Rectal smooth muscle tissue (tissue), 1 donor: ENCODE results near the gene ASCL2.

Experiments used
- H3K27ac ChIP-seq: one replicate; pipeline ENCODE4 v1.7.0; 2013; ENCODE audit warnings: low read depth, low read length, inconsistent platforms
- H3K27me3 ChIP-seq: one replicate; pipeline ENCODE4 v1.7.0; 2013; ENCODE audit warnings: low read length; ENCODE audit not compliant: control insufficient read depth, insufficient read depth
- H3K36me3 ChIP-seq: one replicate; pipeline ENCODE4 v1.7.0; 2013; ENCODE audit warnings: low read length; ENCODE audit not compliant: control insufficient read depth, insufficient read depth
- H3K4me1 ChIP-seq: one replicate; pipeline ENCODE4 v1.7.0; 2013; ENCODE audit warnings: low read length; ENCODE audit not compliant: control insufficient read depth, insufficient read depth
- H3K4me3 ChIP-seq: one replicate; pipeline ENCODE4 v1.7.0; 2013; ENCODE audit warnings: low read length
- H3K9ac ChIP-seq: one replicate; pipeline ENCODE4 v1.7.0; 2013; ENCODE audit warnings: low read length

ASCL2 gene

DNA sequence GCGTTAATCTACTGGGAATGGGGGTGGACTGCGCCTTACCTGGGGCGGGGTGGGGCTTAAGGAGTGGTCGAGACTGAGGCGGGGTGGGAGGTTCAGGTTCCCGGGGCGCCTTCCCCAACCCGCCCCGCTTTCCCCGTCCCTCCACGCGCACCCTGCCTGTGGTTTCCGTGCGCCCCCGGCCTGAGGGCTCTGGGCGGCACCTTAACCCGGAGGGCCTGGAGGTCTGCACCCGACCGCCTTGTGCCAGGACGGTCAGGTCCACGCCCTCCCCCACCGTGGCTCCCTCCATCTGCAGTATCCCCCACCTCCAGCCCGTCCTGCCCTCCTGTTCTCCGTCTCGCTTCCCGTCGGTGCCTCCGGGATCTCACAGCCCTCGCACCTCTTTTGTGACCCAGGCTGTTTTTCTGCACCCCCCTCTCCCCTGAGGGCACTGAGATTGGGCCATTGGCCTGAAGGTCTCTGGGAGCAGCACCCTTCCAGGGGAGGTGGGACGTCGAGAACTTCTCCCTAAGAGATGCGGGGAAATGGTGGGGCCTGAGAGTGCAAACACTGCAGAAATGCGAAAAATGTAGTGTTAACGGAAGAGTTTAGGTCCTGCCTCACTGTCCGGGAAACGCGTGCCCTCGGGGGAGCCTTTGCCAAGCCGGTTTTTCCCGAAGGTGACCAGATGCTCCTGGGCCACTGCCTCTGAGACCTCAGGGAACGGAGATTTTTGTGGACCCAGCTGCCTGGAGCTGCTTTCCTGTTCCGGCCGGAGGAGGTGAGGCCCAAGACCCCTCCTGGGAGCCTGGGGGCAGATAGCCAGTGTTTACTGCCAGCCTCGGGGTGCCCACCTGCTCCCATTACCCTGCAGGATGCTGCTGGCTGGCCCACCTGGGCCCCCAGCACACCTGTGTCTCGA lies 1.2 kb upstream of the ASCL2 start:
- H3K9ac ChIP-seq = no peak overlapping the region
- peaks cover 13% of the 10 kb centered on the region for H3K27me3 ChIP-seq
- no peak overlapping the region for H3K27ac ChIP-seq
- no peaks in the 10 kb centered on the region for H3K36me3 ChIP-seq
- no peaks in the 10 kb centered on the region for H3K4me1 ChIP-seq
- H3K4me3 ChIP-seq = no peak overlapping the region

DNA sequence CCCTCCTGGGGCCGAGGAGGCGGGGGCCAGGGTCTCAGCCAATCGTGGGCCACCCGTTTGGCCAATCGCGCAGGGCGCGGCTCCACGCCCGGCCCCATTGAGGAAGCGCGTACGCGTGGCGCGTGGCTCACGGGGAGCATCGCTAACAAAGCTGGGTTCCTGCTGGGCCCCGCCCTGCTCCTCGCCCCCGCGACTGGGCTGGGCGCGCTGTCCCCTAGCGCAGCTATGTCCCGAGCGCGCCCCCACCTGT lies 614 bp upstream of the ASCL2 start:
- Histone ChIP-seq H3K36me3 (no peaks in the 10 kb centered on the region), H3K4me1 (no peaks in the 10 kb centered on the region), H3K4me3 (no peak overlapping the region), H3K27ac (no peak overlapping the region), H3K9ac (no peak overlapping the region), H3K27me3 (peaks cover 13% of the 10 kb centered on the region)

DNA sequence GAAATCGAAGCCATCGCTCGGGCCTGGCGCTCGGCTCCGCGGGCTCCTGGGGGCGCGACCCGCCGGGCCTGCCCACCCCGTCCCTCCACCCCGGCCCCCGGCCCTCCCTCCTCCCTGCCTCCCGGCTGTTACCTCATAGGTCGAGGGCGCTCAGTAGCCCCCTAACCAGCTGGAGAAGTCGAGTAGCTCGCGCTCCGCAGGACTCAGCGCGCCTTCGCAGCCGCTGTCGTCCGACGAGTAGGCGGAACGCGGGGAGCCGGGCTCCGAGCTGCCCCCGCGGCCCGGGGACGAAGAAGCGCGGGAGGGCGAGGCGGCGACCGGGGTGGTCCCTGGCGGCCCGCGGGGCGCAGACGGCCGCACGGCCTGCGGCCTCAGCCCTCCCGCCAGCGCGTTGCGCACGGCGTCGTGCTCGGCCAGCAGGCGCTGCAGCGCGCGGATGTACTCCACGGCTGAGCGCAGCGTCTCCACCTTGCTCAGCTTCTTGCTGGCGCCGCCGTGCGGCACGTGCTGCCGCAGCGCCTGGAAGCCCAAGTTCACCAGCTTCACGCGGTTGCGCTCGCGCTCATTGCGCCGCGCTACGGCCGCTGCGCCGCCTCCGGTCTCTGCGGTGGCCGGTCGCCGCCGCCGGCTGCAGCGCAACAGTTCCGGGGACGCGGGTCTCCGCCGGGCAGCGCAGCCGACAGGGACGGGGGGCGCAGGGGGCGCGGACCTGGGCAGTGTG lies 627 bp downstream of the ASCL2 start:
- Histone ChIP-seq H3K4me3 (peak overlapping the region; percentile 31), H3K36me3 (no peaks in the 10 kb centered on the region), H3K27me3 (peaks cover 13% of the 10 kb centered on the region), H3K9ac (no peak overlapping the region), H3K27ac (no peak overlapping the region), H3K4me1 (no peaks in the 10 kb centered on the region)

DNA sequence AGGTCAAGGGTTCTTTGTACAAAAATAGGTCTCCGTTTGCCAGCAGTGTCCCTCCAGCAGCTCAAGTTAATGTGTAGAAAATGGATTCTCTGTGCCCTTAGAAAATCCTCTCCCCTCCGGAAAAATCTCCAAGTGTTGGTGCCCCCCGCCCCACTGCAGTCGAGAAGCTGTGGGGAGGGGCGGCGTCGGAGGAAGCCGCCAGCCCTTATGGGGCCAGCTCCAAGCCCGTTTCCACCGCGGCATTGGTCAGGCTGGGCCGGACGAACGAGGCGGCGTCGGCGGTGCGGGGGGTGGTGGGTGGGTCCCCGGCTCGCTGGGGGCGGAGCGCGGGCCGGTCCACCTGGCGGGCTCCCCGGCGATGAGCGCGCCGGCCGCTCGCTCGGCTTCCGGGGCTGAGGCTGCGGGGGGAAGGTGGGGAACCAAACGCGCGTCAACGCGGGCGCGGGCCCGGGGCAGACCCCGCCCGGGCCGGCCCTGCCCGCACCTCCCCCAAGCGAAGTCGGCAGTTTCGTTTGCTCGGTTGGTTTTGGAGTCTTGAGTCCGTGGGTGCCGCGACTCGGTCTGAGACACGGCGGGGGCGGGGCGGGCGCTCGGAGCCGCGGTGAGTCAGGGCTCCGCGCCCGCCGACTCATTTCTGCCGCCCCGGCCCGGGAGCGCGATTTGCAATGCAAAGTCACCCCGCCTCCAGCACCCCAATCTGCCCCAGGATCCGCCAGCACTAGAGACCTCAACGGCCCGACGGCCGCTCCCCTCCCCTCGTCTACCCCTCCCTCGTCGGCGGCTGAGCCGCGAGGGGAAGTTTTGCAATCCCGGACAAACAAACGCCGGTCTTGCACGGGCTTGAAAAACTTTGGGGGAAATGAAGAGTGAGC lies 1.4 kb downstream of the ASCL2 start:
- H3K36me3 ChIP-seq = no peaks in the 10 kb centered on the region
- no peak overlapping the region for H3K9ac ChIP-seq
- H3K4me1 ChIP-seq = no peaks in the 10 kb centered on the region
- no peak overlapping the region for H3K27ac ChIP-seq
- H3K27me3 ChIP-seq = peaks cover 13% of the 10 kb centered on the region
- H3K4me3 ChIP-seq = peak overlapping the region; percentile 38

DNA sequence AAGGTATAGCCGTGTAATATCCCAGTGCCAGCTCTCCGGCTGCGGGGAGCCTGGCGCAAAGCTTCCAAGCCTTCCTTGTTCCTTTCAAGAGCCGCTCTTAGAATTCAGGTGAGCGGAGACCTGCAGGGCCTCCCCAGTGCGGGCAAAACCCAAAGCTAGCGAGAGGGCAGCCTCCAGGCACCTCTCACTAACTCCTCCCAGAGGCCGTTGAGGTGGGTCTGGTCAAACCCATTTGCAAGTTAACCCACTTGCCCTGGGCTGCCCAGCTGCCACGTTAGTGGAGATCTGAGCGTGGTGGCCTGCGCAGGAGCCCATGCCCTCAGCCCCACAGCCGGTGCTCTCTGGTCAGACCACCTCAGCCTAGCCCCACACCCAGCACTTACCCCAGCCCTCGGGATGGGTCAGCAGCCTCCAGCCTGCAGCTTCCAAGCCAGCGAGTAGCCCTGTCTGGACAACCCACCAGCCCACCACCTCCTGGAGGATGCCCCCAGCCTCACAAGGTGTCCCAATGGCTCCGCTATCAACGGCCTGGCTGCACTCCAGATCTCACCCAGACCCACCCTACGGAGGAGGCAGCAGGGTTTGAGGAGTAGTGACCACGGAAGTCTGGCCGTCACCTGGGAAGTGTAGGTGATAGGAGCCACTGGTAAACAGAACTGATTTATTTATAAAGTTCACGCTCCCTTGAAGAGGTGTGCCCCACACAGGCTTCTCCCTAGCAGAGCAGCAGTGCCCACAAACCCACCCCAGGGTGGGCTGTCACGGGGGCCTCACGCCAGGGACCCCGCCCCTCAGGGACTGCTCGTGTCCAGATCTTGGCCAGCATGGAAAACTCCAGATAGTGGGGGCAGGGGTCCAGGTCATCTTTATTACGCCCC lies 2.3 kb downstream of the ASCL2 start:
- Histone ChIP-seq H3K36me3 (no peaks in the 10 kb centered on the region), H3K4me3 (peak overlapping the region; percentile 38), H3K27ac (no peak overlapping the region), H3K4me1 (no peaks in the 10 kb centered on the region), H3K9ac (no peak overlapping the region), H3K27me3 (peaks cover 13% of the 10 kb centered on the region)

DNA sequence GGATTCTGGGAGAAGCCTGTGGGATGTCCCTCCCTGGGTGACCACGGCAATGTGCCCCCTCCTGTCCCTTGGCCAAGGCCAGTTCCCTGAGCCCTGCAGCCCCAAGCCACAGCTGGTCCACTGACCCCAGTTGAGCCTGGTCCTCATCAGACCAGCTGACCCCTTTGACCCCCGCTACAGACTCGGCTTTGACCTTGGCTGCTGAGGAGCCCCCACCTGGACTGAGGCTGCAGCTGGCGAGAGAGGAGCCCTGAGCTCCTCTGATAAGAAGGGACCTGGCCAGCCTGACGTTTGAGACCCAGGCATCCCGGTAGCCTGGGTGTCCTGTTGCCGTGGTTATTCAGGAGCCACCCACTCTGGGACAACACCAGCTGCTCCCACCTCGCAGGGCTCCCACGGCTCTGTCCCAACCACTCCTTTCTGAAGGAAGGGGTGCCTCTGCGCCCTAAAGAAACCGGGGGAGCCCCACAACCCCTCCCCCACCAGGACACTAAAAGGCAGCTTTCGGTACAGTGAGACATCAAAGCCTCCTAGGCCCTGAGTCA lies 3.0 kb downstream of the ASCL2 start:
- Histone ChIP-seq H3K27me3 (peaks cover 13% of the 10 kb centered on the region), H3K9ac (no peak overlapping the region), H3K4me1 (no peaks in the 10 kb centered on the region), H3K4me3 (no peak overlapping the region), H3K27ac (no peak overlapping the region), H3K36me3 (no peaks in the 10 kb centered on the region)

DNA sequence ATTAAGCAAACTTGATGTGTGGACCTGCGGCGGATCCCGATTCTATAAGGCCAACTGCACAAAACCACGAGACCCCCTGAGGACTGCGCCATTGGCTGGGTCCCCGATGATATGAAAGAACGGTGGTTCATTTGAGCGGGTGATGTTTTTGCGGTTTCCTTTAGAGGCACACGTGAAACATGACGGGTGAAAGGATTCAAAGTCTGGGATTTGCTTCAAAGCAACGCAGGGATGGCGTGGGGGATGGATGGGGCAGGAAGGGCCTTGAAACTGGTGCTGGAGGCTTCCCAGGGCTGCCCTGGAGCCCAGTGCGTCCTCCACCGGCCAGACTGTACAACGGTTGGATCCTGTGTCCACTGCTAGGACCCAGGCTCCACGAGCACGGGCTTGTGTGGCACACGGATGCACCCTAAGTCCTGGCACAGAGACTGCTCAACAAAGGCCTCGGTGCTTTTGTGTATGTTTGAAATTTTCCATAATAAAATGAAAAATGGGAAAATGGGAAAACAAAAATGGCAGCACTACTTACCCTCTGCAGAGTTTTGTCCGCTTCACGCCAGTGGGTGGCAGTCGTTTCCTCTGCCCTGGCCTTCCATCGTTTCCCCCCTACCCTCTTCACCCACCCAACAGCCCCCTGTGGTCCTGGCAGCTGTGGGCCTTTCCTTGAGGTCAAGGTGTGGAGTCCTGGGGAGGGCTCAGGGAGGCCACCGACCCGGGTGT lies 3.6 kb downstream of the ASCL2 start:
- H3K4me1 ChIP-seq = no peaks in the 10 kb centered on the region
- no peak overlapping the region for H3K27ac ChIP-seq
- peaks cover 13% of the 10 kb centered on the region for H3K27me3 ChIP-seq
- no peaks in the 10 kb centered on the region for H3K36me3 ChIP-seq
- no peak overlapping the region for H3K9ac ChIP-seq
- no peak overlapping the region for H3K4me3 ChIP-seq

DNA sequence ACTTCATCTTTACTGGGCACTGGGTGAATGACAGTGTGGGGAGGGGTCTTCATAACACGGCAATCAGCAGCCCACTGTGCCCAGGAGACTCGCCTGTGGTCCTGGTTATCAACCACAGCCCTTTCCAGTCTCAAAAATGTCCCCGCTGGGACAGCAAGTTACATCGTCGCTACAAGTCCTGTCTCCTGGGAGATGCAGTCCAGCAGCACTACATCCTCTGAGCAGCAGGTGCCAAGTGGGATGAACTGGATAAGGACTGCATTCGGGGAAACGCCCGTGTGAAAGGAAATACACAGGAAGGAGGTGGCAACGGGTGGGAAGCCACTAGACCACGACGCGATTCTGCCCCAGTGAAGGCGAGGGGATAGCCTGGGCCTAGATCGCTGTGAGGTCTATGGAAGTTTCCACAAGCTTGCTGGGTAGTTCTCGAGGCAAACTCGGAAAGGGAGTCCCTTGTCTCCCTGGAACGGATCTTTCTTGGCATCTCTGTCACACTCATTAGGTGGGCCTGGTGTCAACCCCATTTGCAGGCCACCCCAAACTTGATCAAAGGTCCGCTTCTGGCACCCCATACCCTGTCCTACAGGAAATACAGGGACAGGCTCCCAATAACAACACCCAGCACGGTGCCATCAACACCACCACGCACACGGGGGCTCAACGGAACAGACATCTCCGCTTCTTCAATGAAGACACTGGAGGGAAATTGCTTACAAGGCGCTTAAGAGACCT lies 4.4 kb downstream of the ASCL2 start:
- H3K27me3 ChIP-seq = peaks cover 13% of the 10 kb centered on the region
- no peak overlapping the region for H3K9ac ChIP-seq
- no peak overlapping the region for H3K4me3 ChIP-seq
- H3K27ac ChIP-seq = no peak overlapping the region
- H3K36me3 ChIP-seq = no peaks in the 10 kb centered on the region
- H3K4me1 ChIP-seq = no peaks in the 10 kb centered on the region

DNA sequence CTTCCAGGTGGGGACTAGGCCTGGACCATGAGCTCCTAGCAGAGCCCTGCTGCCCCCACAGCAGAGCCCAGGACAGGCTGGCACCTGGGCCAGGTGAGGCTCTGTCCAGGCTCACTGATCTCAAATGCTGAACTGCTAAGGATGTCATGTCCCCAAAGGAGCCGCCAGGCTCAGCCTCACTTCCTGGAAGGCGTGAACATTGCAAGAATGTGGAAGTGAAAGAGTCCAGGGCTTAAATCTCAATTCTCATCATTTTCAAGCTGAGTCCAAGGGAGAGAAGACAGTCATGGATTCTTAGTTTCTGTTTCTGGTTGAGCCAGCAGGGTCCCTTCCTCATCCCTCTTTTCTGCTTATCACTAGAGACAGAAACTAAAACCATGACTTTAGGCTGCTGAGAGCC lies 5.0 kb downstream of the ASCL2 start:
- Histone ChIP-seq H3K9ac (no peak overlapping the region), H3K4me1 (no peaks in the 10 kb centered on the region)

DNA sequence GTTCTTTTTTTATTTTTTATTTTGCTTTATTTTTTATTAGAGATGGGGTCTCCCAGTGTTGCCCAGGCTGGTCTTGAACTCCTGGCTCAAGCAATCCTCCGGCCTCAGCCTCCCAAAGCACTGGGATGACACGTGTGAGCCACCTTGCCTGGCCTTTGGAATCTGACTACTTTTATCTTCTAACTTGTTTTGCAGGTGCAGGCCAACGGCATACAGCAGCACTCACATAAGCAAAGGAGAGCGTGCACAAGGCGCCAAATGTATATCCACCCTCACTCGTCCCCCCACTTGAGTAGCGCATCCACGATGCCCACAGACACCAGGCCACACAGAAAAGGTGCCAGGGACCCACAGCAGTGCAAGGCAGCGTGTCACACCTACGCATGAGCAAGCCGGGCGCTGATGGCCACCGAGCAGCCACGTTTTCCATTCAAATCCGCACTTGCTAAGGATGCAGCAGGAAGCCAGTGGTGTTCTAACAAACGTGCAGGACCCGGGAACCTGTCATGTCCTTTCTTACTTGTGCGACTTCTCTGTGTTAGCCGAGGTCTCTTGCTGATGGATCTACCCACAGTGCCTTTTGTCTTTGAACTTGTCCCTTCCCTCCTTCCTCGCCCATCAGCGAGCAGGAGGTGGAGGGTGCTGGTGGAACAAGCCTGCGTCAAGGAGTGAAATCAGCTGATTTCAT lies 5.9 kb downstream of the ASCL2 start:
- Histone ChIP-seq H3K27me3 (peaks cover 8% of the 10 kb centered on the region), H3K36me3 (no peaks in the 10 kb centered on the region), H3K4me1 (no peaks in the 10 kb centered on the region), H3K27ac (no peak overlapping the region), H3K9ac (no peak overlapping the region), H3K4me3 (no peak overlapping the region)

More for the DNA sequence above, 5.0 kb downstream of the ASCL2 start:
- no peak overlapping the region for H3K27ac ChIP-seq
- H3K4me3 ChIP-seq = no peak overlapping the region
- no peaks in the 10 kb centered on the region for H3K36me3 ChIP-seq
- peaks cover 11% of the 10 kb centered on the region for H3K27me3 ChIP-seq
